ENCODE data around the gene AAK1. TPM values are rescaled to one million over a fixed set of nuclear protein-coding genes. Genes with fewer than 3 reads are reported as not detected.

AAK1 gene
- total RNA-seq, 1 experiment from 2014 or later, result 30.6 TPM

DNA sequence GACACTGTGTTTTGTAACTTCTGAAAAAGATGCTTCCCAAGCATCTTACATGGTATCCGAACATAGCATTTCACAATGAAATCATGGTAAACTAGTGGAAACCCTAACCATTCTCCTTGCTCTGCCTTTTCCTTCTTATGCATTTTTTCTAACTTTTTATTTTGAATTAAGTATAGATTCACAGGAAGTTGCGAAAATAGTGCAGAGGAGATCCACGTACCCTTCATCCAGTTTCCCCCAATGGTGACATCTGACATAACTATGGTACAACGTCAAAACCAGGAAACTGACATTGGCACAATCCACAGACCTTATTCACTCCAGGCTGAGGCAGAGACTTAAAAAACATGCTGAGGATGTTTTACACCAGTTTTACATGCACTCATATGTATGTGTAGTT is 38.3 kb downstream of the AAK1 start:
- peaks cover 9 to 10% (median 10%) of the 10 kb centered on the region in 3 experiments; a peak in 5 of 7 replicates for H3K36me3 Mint-ChIP-seq (ENCODE audit: insufficient read depth in 1 of 3, low read depth in 3 of 3)
- DNase-seq, result no peak

More for the DNA sequence above, 38.3 kb downstream of the AAK1 start:
- Mint-ChIP-seq H3K4me3 (no peak overlapping the region), H3K9me3 (peaks cover 6 to 13% of the 10 kb centered on the region in 2 experiments; a peak in 4 of 5 replicates), H3K4me1 (peaks cover 5 to 6% of the 10 kb centered on the region in 2 experiments), H3K27ac (no peak overlapping the region), H3K27me3 (ENCODE audit: low read depth) (no peaks in the 10 kb centered on the region)
- Histone ChIP-seq H3K14ac (ENCODE audit: insufficient read depth, low read length) (no peak overlapping the region), H2BK15ac (ENCODE audit: low read depth, low read length) (no peak overlapping the region), H2AK5ac (ENCODE audit: insufficient read length, low read length) (no peak overlapping the region), H3K18ac (ENCODE audit: insufficient read length, low read depth, low read length) (no peak overlapping the region), H2BK120ac (ENCODE audit: low read depth, low read length, poor library complexity, severe bottlenecking) (no peak overlapping the region), H3K56ac (ENCODE audit: insufficient read length, low read depth, low read length) (no peak overlapping the region), H4K8ac (replicated peaks; ENCODE audit: insufficient read length, low read depth, low read length) (no peak overlapping the region), H3K9ac (ENCODE audit: extremely low read depth, insufficient read length, low read length) (no peak overlapping the region), H3K27me3 (ENCODE audit: insufficient read depth, low read length) (no peaks in the 10 kb centered on the region), H3K79me2 (ENCODE audit: insufficient read depth, low read length) (no peaks in the 10 kb centered on the region; the same call in 1 of the 2 replicates), H3K23me2 (ENCODE audit: insufficient read length, low read depth, low read length, poor library complexity, severe bottlenecking) (no peaks in the 10 kb centered on the region), H2BK20ac (ENCODE audit: low read depth, low read length, poor library complexity, severe bottlenecking) (no peak overlapping the region), H4K5ac (ENCODE audit: insufficient read length, low read depth, low read length) (no peak overlapping the region), H3K4me2 (ENCODE audit: insufficient read depth, insufficient read length, low read length) (no peak overlapping the region), H3K79me1 (ENCODE audit: insufficient read depth, low read depth, low read length, poor library complexity, severe bottlenecking) (no peaks in the 10 kb centered on the region), H3K23ac (ENCODE audit: insufficient read length, low read depth, low read length) (no peak overlapping the region), H2AFZ (ENCODE audit: low read length) (no peak overlapping the region), H3K27ac (ENCODE audit: insufficient read length, low read depth, low read length) (no peak overlapping the region), H3T11ph (ENCODE audit: low read length) (no peak overlapping the region), H2BK12ac (ENCODE audit: insufficient read length, low read depth, low read length) (no peak overlapping the region), H3K4ac (ENCODE audit: low read depth, low read length) (no peak overlapping the region), H4K20me1 (ENCODE audit: control insufficient read depth, insufficient read depth, insufficient read length) (no peaks in the 10 kb centered on the region), H2BK5ac (ENCODE audit: insufficient read length, low read length) (no peak overlapping the region), H4K91ac (ENCODE audit: insufficient read length, low read depth, low read length) (no peak overlapping the region), H3K4me1 (ENCODE audit: insufficient read depth, low read length) (no peaks in the 10 kb centered on the region; the same call in 1 of the 2 replicates), H3K9me3 (ENCODE audit: control insufficient read depth, low read depth, low read length) (no peaks in the 10 kb centered on the region)
- TF ChIP-seq CTCF (conservative IDR thresholded peaks at IDR 0.05), result no peak
- WGBS (ENCODE audit: extremely low coverage, insufficient read length, low lambda C conversion rate), result no CpG with 5 or more reads among the region's 4 CpGs
